DOHH2 (cell line): ENCODE data around the gene IRS1.

Source experiments
- CTCF ChIP-seq: fragments of 200-600 bp; sonication (generic); IDR thresholded peaks from one replicate; pipeline ENCODE4 v1.5.1; 2014; ENCODE audit warnings: antibody characterized with exemption, mild to moderate bottlenecking, low read depth, low read length; ENCODE audit not compliant: poor library complexity, severe bottlenecking
- EZH2phosphoT487 ChIP-seq: fragments of 200-600 bp; sonication (generic); IDR thresholded peaks from 2 replicates; pipeline ENCODE4 v1.6.1; 2017; ENCODE audit warnings: borderline replicate concordance, mild to moderate bottlenecking, antibody characterized with exemption, low read length, moderate library complexity, mixed read lengths

GRCh38 chr2:226837787-226838603 lies 38.4 kb upstream of the IRS1 start:
- TF ChIP-seq CTCF (no peak), EZH2phosphoT487 (no peak)
